K562 treated with DMSO at 1 percent for 48 hours (cell line): Measurements from ENCODE around the gene IP6K3. TPM values are rescaled to one million over a fixed set of nuclear protein-coding genes. Genes with fewer than 3 reads are reported as not detected.

Experiments used
- total RNA-seq: library from RNA; unstranded; fragments of 300-600 nt; gene quantifications from 2 replicates; pipeline ENCODE4 v1.2.3, GENCODE V29; 2022; ENCODE audit warnings: low replicate concordance; ENCODE audit errors: extremely low read depth

Gene IP6K3, protein sequence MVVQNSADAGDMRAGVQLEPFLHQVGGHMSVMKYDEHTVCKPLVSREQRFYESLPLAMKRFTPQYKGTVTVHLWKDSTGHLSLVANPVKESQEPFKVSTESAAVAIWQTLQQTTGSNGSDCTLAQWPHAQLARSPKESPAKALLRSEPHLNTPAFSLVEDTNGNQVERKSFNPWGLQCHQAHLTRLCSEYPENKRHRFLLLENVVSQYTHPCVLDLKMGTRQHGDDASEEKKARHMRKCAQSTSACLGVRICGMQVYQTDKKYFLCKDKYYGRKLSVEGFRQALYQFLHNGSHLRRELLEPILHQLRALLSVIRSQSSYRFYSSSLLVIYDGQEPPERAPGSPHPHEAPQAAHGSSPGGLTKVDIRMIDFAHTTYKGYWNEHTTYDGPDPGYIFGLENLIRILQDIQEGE
- total RNA-seq: not detected in 2 replicates

DNA sequence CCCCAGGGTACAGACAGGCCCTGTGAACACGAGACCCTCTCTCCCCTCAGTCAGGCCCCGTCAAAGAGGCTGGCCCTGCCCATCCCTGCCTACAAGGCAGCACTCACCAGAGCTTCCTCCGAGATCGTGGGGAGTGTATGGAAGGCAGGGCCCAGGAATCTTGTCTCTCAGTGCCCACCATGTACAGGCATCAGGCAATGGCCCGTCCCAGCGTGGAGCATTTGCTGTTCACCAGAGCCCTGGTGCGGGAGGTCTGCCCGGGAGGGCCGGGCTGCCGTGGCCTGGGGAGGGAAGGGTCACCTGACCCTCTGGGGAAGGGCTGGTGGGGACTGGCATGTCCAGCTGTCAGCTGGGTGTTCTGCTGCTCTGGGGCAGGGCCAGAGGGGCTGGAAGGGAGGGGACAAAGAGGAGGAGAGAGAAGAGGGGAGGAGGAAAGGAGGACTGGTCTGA, at the start of gene IP6K3:
Gene IP6K3, minus strand, starts transcription at position 255 of the 450 bp plus-strand sequence. CDS start 11,429 bp downstream, outside the sequence.

DNA sequence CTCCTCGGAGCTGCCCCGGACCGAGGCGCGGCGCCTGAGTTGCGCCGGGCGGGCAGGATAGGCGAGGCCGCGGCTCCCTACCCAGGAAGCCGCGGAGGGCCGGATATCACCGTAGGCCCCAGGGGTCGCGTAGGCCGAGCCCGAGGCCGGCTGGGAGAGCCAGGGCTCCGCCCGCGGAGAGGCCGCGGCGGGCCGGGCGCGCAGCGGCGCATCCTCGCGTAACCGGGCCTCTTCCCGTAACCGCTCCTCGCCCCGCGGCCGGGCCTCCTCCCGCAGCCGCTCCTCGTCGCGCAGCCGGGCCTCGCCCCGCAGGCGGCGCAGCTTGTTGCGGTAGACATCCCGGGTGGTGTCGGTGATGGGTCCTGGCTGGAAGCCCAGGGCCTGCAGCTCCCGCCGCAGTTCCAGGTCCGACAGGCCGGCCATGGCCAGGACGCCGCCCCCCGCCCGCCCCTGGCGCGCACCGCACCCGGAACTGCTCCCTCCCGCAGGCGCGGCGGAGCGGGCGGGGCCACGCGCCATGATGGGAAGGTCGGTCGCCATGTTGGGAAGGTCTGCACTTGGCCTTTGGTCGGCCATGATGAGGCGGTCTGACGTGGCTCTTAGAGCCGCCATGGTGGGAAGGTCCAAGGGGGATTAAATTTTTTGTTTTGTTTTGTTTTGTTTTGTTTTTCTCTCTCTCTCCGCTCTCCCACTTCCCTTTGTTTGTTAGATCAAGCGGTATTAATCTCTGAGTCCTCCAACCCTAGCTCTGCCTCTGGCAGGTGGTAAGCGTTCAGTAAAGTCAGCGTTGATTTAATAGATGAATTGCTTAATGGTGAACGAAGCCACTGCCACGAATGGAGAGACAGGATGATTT, 42.2 kb upstream of the IP6K3 start, which contains the start of gene LEMD2:
Gene LEMD2, minus strand, starts transcription at position 437 of the 856 bp plus-strand sequence. Its CDS starts 14 bp downstream, at position 423.

DNA sequence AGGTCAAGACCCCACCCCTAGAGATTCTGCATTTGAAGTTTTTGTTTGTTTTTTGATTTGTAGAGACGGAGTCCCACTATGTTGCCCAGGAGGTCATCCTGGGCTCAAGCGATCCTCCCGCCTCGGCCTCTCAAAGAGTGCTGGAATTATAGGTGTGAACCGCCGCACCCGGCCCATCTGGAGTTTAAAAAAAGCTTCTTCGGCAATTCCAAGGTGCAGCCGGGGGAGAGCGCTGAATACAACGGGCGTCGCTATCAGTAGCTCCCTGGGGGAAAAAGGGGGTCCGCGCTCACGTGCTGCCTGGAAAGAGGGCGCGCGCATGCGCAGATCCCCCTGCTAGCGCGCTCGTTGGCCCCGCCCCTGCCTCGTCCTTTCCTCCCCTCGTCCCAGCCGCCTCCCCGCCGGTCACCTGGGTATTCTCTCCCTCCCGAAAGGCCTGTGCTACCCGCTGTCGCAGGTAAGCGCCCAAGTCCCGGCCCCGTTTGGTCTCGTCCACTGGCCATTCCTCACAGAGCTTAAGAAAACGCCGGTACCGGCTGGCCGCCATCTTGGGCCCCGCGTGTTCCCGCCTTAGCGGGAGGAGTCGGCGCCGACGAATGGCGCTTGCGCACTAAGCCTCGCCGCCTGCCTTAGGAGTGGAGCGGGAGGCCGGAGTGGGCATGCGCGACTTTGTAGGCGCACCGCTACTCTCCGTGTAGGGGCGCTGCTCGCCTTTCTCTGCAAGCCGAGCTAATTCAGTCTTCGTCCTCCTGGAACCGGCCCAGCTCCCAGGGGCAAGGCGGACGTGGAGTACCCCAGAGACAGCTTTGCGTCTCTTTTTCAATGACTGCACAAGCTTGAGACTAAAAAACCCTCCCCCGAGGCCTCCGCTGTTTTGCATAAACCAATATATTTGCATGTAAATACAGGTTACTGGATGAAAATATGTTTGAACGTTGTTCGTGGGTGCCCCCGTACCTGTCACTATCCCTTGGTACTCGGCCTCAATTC, 35.3 kb downstream of the IP6K3 start, which contains the start of gene UQCC2:
Gene UQCC2, minus strand, starts transcription at position 561 of the 990 bp plus-strand sequence. Its CDS starts 14 bp downstream, at position 547.

Other genes starting within 250 kb of the IP6K3 start
- not detected in 2 replicates for gene BAK1, start 166.6 kb downstream of the IP6K3 start, total RNA-seq
- not detected in 2 replicates for gene ITPR3, start 125.6 kb downstream of the IP6K3 start, total RNA-seq
- gene UQCC2, start 35.2 kb downstream of the IP6K3 start, total RNA-seq: not detected in 2 replicates
- not detected in 2 replicates for gene LEMD2, start 42.2 kb upstream of the IP6K3 start, total RNA-seq
- gene MLN, start 57.1 kb upstream of the IP6K3 start, total RNA-seq: not detected in 2 replicates